ENCODE results near the gene CDHR3.

- TF ChIP-seq, protein P1, sequence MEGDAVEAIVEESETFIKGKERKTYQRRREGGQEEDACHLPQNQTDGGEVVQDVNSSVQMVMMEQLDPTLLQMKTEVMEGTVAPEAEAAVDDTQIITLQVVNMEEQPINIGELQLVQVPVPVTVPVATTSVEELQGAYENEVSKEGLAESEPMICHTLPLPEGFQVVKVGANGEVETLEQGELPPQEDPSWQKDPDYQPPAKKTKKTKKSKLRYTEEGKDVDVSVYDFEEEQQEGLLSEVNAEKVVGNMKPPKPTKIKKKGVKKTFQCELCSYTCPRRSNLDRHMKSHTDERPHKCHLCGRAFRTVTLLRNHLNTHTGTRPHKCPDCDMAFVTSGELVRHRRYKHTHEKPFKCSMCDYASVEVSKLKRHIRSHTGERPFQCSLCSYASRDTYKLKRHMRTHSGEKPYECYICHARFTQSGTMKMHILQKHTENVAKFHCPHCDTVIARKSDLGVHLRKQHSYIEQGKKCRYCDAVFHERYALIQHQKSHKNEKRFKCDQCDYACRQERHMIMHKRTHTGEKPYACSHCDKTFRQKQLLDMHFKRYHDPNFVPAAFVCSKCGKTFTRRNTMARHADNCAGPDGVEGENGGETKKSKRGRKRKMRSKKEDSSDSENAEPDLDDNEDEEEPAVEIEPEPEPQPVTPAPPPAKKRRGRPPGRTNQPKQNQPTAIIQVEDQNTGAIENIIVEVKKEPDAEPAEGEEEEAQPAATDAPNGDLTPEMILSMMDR (IDR thresholded peaks at IDR 0.05): no peak
- TF ChIP-seq CDX4 (CRISPR knock-in tag; IDR thresholded peaks at IDR 0.05; ENCODE audit: borderline replicate concordance): no peak
- no peak for TF ChIP-seq KAT7 (CRISPR knock-in tag; IDR thresholded peaks at IDR 0.05; ENCODE audit: borderline replicate concordance)
- TF ChIP-seq SMAD4 (CRISPR knock-in tag; IDR thresholded peaks at IDR 0.05): no peak
- no peak for TF ChIP-seq ZBTB43 (CRISPR knock-in tag; IDR thresholded peaks at IDR 0.05)
- TF ChIP-seq RELA (CRISPR knock-in tag; IDR thresholded peaks at IDR 0.05; ENCODE audit: borderline replicate concordance): no peak
- TF ChIP-seq, protein P2, sequence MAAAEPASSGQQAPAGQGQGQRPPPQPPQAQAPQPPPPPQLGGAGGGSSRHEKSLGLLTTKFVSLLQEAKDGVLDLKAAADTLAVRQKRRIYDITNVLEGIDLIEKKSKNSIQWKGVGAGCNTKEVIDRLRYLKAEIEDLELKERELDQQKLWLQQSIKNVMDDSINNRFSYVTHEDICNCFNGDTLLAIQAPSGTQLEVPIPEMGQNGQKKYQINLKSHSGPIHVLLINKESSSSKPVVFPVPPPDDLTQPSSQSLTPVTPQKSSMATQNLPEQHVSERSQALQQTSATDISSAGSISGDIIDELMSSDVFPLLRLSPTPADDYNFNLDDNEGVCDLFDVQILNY (CRISPR knock-in tag; IDR thresholded peaks at IDR 0.05): no peak
- no peak for TF ChIP-seq ZNF671 (CRISPR knock-in tag; IDR thresholded peaks at IDR 0.05)
- no peak for TF ChIP-seq SP1 (CRISPR knock-in tag; conservative IDR thresholded peaks at IDR 0.05)
- TF ChIP-seq, protein P3, sequence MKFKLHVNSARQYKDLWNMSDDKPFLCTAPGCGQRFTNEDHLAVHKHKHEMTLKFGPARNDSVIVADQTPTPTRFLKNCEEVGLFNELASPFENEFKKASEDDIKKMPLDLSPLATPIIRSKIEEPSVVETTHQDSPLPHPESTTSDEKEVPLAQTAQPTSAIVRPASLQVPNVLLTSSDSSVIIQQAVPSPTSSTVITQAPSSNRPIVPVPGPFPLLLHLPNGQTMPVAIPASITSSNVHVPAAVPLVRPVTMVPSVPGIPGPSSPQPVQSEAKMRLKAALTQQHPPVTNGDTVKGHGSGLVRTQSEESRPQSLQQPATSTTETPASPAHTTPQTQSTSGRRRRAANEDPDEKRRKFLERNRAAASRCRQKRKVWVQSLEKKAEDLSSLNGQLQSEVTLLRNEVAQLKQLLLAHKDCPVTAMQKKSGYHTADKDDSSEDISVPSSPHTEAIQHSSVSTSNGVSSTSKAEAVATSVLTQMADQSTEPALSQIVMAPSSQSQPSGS (CRISPR knock-in tag; IDR thresholded peaks at IDR 0.05; ENCODE audit: borderline replicate concordance, low read depth): no peak
- TF ChIP-seq ZNF512 (CRISPR knock-in tag; IDR thresholded peaks at IDR 0.05; ENCODE audit: borderline replicate concordance): no peak
- no peak for TF ChIP-seq CREB1 (CRISPR knock-in tag; IDR thresholded peaks at IDR 0.05)
These were observed 30.1 kb upstream of the CDHR3 start for GRCh38 chr7:105932835-105933477.
